ENCODE data around the gene GPS1.

The GPS1 gene

GRCh38 chr17:82047379-82047778, 4.3 kb upstream of the GPS1 start:
- no peak for DNase-seq

DNA sequence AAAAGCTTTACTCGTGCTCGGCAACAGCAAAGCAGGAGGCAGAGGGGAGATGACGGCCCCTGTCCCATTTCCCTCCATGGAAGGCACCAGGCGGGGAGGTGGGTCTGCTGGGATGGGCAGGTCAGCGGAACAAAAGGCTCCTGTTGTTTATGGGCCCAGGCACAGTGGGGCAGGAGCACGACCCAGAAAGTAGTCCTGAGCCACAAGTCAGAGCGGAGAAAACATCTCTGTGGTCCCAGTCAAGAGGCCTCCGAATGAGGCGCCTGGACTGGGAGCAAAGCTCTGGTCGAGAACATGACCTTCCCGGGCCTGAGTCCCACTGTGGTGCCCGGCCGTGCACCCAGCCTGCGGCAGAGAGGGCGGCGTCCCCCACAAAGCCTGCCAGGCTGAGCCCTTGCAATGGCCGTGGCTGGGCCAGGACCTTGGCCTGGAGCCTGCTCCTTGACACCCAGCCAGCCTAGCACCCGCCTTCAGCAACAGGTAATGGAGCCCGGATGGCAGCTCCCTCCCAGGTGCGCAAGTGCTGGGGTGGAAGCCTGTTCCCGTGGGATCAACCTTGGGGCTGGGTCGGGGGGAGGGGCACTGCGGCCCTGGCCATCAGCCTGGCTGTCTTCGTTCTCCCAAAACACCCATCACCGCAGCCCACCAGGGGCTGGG, 3.7 kb upstream of the GPS1 start:
- no peak for DNase-seq

DNA sequence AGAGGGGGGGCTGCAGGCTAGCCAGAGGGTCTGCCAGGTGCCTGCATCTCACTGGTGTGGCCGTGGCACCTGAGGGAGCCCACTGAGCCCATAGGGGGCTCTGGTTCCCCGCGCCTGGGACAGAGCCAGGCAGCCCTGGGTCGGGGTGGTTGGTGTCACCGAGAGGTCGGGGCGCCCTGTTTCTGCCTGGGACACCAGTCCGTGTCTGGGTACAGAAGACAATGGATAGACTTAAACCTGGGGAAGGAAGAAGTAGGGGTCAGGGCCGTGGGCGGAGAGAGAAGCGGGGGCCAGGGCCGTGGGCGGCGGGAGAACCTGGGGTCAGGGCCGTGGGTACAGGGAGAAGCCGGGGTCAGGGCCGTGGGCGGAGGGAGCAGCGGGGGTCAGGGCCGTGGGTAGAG, 3.1 kb upstream of the GPS1 start:
- no peak for DNase-seq

DNA sequence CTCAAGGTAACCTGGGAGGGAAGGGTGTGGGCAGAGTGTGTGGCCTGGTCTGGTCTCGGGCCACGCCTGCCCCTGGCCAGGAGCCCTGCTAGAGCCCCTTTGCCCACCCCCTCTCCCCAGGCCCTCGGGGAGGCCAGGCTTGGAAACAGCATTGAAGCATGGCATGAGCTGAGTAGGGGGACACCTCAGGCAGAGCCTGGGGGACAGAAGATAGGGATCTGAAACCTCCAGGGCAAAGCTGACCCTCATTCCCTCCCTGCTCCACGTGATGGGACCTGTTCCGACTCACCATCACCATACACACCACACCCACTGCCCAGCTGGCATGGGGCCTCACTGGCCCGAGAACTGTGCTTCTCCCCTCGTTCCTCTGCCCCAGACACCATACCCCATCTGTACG, 2.6 kb upstream of the GPS1 start:
- no peak for DNase-seq

DNA sequence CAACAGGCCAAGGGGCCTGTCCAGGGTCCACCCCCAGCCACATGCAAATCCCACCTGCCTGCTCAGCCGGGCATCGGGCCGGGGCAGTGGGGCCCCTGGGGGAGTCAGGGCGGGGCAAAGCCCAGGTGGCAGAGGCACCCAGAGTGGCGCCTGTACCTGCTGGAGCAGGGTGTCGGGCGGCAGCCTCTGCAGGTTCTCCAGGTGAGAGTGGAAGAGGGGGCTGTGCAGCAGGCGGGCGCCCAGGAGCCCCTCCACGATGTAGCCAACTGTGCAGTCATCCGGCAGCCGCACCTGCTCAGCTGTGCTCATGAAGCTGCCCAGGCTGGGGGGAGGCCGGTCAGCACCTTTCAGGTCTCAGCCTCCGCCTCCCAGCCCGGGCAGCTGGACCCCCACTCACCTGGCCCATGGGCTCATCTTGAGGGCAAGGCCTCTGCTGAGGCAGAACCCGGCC, 2.2 kb upstream of the GPS1 start:
- DNase-seq = no peak

GRCh38 chr17:82050152-82050760, 1.4 kb upstream of the GPS1 start:
- DNase-seq = no peak

DNA sequence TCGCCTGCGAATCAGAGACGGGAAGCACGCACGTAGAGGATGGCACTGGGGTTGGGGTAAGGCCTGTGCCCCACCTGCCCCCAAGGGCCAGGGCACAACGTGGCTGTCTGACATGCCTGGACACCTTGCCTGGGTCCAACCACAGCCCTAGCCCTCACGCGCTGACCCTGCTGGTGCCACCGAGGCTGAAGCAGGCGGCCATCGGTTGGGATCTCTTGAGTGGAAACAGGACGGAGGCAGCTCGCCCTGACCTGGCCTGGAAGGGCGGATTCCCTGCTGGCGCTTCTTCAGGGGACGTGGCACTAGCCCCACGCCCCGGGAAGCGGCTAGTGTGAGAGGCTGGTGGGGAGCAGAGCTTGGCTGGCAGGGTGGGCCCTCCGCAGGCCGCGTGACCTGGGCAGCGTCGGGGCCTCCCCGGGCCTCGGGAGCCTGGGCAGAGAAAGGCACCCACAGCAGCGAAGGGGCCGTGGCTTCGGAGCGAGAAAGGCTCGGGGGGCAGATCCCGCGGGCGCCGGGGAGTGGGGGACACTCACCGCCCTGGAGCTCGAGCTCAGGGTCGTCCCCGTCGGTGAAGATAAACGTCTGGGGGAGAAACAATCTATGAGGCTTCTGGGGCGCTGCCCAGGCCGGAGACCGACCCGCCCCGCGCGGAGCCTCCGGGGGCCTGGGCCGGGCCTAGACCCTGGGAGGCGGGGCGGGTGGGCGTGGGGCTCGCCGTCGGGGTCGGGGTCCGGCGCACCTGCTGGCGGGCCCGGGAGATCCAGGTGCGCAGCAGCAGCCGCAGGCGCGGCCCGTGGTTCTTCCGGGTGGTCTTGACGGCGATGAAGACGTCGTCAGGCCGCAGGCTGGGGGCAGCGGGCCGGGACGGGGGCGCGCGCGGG, 697 bp upstream of the GPS1 start:
- no peak for DNase-seq

DNA sequence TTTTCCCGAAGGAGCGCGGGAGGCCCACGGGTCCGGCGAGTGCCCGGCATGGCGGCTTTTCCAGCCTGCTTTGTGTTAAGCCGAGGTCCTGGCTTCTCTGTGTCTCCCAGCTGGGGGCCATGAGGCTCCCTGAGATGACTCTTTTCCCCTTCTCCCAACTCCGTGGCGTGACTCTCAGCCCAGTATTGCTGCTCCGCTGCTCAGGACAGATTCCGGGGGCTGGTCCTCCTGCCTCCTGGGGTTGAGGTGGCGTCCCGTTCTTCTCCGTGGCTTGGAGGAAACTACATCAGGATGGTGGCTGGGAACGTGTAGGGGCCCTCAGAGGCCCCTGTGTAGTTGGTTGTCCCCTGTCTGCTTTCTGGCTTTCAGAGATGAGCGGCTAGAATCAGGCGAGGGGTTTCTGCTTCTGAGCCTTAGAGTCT, 951 bp downstream of the GPS1 start:
- DNase-seq = no peak

- DNase-seq = no peak
Measured at GRCh38 chr17:82053130-82053529, 1.4 kb downstream of the GPS1 start.

- DNase-seq = no peak
Measured at GRCh38 chr17:82053556-82054263, 2.0 kb downstream of the GPS1 start.

DNA sequence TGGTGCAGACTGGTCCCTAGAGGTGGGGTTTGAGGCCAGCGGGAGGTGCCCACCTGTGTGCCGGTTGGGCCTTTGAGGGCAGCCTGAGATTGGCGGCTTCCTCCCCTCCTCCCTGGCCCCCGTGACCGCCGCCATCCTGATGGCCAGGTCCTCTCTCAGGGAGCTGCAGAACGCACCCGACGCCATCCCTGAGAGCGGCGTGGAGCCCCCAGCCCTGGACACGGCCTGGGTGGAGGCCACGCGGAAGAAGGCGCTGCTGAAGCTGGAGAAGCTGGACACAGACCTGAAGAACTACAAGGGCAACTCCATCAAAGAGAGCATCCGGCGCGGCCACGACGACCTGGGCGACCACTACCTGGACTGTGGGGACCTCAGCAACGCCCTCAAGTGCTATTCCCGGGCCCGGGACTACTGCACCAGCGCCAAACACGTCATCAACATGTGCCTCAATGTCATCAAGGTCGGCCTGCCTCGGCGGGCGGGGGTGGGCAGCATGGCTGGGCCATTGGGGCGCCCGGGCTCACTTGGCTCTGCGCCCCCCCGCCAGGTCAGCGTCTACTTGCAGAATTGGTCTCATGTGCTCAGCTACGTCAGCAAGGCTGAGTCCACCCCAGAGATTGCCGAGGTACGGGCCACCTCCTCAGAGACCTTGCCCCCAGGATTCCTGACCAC, 2.8 kb downstream of the GPS1 start:
- DNase-seq = no peak

DNA sequence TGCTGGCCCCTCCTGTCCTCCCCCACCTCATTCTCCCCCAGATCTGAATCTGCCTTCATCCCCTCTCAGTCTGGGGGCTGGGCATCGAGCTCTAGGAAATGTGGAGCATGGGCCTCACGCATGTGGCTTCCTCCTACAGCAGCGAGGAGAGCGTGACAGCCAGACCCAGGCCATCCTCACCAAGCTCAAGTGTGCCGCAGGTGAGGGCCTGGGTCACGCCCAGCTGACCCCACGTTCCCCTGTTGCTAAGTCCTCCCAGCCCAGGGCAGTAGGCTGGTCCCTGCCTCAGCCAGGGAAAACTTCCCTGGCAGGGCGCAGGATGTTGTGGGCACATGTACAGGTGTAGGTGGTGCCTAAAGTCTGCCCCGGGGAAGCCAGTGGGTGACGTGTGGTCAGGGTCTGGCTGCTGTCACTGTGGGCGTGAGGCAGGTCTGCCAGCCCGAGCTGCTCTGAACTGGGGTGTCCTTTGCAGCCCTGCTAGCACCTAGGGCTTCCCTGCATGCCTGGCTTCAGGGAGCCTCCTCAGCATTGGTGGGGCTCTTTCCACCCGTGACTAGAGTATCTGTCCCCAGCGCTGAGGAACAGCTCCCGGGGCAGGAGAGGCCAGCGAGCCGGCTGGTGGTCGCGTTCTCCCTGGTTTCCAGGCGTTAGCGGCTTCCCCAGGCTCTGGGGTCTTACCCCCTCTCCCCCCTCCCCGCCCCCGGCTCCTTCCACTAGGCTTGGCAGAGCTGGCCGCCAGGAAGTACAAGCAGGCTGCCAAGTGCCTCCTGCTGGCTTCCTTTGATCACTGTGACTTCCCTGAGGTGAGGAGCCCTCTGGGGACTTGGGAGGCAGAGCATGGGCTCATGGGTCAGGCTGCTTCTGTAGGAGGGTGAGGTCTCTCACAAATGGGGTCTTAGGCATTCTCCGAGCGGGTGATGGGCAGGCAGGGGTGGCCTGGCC, 3.6 kb downstream of the GPS1 start:
- no peak for DNase-seq

DNA sequence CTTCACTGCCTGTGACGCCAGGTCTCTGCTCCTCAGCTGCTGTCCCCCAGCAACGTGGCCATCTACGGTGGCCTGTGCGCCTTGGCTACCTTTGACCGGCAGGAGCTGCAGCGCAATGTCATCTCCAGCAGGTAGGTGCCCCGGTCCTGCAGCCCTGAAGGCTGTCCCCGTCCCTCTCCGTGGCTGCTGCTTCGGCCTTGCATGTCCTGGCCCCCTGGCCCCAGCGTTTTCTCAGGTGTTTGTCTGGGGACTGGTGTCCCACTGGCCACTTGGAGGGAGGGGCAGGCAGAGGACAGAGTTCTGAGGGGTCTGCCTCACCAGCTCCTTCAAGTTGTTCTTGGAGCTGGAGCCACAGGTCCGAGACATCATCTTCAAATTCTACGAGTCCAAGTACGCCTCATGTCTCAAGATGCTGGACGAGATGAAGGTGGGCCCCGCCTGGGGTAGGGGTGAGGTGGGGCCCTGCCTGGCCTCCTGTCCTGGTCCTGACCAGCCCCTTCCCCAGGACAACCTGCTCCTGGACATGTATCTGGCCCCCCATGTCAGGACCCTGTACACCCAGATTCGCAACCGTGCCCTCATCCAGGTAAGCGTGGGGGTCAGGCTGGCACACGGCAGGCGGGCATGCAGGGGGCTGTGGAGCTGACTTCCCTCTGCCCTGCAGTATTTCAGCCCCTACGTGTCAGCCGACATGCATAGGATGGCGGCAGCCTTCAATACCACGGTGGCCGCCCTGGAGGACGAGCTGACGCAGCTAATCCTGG, 4.4 kb downstream of the GPS1 start:
- DNase-seq = no peak

- DNase-seq = no peak
Measured at GRCh38 chr17:82056729-82057621, 5.3 kb downstream of the GPS1 start.

DNA sequence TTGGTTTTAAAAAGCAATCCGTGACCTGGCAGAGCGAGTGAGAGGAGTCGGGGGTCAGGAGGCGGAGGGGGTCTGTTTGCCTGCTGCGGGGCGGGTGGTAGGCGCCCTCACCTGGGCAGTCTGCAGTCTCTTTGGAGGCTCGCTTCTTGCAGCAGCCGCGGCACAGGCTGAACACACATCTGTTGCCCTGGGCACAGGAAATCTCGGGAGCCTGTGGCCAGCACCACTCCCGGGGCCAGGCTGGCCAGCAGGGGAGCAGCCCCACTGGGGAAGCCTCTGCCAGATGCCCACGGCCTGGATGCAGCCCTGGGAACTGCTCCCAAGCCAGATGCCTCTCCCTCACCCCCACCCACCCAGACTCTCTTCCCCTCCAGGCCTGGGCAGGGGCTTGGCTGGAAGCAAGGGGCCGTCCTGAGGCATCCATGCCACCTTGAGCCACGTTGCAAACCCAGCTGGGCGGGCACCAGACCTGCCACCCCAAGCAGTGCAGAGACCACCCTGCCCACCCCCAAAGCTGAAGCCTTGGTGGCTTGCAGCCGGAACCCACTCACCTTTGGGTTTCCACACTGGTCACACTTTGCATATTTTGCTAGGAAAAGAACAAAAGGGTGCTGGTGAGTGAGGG, 6.6 kb downstream of the GPS1 start:
- no peak for DNase-seq

- DNase-seq = no peak
Measured at GRCh38 chr17:82058855-82059249, 7.2 kb downstream of the GPS1 start.

DNA sequence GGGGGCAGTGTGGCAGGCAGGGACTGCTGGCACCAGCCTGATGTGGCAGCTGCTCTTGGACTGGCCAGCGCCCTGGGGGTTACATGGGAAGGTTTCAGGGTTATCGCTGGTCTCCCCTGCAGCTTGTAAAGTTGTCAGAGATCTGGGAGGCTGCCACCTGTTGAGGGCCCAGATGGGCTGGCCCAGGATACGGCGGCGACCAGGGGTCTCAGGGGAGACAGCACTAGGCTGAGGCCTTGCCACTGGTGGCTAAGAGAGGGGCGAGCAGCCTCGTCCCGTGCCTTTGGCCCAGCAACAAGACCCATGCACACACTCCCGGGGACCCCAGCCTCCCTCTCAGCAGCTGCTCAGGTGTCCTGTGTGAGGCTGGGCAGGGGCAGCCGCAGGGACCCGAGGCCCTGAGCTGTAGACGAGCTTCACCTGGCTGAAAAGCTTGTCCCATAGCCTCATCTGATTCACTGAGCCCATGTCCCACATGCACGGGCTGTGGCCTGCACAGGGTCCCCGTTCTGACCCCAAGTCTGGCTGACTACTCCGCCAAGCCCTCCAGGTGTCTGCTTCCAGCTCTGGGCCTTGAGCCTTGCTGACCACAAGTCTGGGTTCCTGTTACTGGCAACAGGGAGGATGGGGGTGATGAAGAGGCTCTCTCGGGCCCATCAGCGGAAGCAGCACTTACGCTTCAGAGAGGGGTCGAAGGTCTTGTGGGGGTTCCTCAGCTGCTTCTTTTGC, 7.7 kb downstream of the GPS1 start:
- no peak for DNase-seq

- DNase-seq = no peak
Measured at GRCh38 chr17:82060001-82060380, 8.3 kb downstream of the GPS1 start.

- DNase-seq = no peak
Measured at GRCh38 chr17:82060614-82061013, 8.9 kb downstream of the GPS1 start.
